Posterior cingulate gyrus (tissue), 11 donors: Measurements from ENCODE around the gene FKBP5.

Experiments used
- DNase-seq, 10 donors: peaks; one replicate each; pipeline versions ENCODE4 v3.0.0 to v3.0.0-alpha.2; 2020 to 2021; ENCODE audit warnings: mixed read lengths in 3 of 10
- intact Hi-C: fragments of 100-400 bp; cut with DNase I; formaldehyde crosslinking; loops from one replicate; pipeline ENCODE4 v1.15.1; 2023

FKBP5 gene

GRCh38 chr6:35633579-35634089 is 55.1 kb downstream of the FKBP5 start:
- intact Hi-C loops = no loop called here
- DNase-seq = no peak

DNA sequence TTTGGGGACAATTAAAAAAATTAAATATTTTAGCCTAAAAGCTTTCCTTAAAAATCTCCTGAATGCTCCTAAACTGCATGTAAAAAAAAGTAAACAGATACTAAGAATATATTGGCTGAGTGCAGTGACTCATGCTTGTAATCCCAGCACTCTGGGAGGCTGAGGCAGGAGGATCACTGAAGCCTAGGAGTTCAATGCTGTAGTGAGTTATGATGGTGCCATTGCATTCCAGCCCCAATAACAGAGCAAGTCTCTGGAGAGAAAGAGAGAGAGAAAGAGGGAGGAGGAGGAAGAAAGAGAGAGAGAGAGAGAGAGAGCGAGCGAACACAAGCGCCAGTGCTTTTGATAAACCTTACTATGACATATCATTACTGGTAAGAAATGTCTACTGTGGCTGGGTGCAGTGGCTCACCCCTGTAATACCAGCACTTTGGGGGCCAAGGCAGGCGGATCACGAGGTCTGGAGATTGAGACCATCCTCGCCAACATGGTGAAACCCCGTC is 58.8 kb downstream of the FKBP5 start:
- intact Hi-C loops = no loop called here
- no peak for DNase-seq

DNA sequence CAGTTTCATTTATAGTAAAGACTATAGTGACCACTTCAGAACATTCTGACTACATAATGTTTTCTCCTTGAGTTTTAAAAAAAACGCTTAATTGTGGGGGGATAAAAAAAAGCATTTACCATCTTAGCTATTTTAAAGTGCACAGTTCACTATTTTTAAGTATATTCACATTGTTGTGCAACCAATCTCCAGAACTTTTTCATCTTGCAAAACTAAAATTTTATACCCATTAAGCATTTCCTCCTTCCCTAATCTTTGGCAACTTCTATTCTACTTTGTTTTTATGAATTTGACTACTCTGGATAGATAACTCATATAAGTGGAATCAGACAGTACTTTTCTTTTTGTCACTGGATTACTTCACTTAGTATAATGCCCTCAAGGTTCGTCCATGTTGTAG is 62.3 kb downstream of the FKBP5 start:
- DNase-seq = no peak
- intact Hi-C loops = no loop called here

DNA sequence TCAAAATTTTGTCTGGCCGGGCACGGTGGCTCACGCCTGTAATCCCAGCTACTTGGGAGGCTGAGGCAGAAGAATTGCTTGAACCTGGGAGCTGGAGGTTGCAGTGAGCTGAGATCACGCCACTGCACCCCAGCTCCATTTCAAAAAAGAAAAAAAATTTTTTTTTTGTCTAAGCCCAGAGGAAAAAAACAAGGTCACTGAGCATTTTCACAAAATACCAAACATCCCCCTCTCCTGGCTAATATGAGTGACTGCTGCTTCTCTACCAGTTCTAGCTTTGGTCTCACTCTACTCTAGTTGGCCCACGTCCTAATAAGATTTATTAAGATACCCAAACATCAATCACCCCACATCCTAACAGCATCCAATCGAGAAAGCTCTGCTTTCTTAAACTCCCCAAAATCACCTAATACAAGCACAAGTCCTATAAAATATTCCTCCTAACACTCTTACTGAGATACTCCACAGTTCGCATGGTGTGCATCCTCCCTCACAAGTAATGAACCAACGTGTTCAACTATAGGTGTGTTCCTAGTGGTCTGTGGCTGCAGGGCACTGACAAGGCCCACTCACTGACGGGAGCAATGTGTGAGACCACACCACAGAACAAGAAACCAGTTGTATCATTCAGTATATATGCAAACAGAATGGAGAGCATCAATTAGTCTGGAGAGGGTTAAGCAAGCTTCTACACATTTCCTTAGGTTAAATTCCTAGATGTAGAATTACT is 64.2 kb downstream of the FKBP5 start:
- DNase-seq = no peak
- intact Hi-C loops = no loop called here

DNA sequence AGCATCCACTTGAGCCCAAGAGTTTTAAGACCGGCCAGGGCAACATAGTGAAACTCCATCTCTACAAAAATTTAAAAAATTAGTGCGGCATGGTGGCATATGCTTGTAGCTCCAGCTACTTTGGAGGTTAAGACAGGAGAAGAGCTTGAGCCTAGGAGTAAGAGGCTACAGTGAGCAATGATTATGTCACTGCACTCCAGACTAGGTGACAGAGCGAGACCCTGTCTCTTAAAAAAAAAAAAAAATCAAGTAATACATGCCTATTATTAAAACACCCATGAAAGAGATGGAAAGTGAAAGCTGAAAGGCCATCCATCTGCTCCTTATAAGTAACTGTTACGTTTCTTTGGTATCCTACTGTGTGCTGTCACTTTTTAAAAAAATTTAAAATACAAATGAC is 66.4 kb downstream of the FKBP5 start:
- DNase-seq = no peak
- intact Hi-C loops = no loop called here

DNA sequence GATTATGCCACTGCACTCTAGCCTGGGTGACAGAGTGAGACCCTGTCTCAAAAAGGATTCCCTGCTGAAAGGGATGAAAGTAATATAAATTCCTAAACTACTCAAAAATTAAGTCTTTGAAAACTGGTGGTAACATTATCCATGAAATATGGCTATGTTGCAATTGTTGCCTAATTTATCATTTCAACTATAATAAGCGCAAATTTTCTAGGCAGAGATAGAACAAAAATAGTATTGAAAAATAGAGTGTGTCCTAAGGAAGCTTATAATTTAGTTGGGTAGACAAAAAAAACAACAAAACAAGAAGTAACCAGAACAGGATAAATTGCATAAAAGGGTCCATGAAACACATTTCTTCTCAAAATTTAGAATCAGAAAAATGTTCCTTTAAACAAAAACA is 68.0 kb downstream of the FKBP5 start:
- intact Hi-C loops = no loop called here
- DNase-seq = no peak

DNA sequence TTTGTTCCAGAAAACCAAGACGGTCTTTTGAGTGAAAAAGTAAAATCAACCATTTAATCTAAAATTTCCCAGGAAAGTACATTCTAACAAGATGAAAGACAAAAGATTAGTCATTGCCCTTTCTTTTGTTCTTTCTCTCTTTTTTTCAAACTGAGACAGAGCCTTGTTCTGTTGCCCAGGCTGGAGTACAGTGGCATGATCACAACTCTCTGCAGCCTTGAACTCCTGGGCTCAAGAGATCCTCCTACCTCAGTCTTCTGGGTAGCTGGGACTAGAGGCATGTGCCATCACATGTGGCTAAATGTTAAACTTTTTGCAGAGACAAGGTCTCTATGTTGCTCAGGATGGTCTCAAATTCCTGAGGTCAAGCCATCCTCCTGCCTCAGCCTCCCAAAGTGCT is 75.0 kb downstream of the FKBP5 start:
- DNase-seq = no peak
- intact Hi-C loops = no loop called here

GRCh38 chr6:35611240-35611639 is 77.5 kb downstream of the FKBP5 start:
- DNase-seq = no peak
- intact Hi-C loops = no loop called here

DNA sequence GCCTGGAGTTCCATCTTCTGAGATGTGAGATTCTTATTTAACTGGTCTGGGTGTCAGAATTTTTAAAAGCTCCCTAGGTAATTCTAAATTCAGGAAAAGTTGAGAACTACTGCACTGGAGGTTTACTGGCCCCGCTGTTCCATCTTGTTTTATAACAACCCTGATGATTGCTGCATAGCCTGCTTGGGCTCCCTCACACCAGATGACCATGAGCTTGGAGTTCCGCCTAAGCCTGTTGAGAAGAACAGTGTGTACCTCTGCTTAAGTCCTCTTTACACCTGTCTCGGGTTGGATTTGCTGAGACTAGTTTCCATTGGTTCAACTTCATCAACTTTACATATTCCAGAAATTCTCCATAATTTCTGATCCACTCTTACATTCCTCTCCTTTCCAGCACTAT is 77.9 kb downstream of the FKBP5 start:
- no peak for DNase-seq
- intact Hi-C loops = no loop called here

DNA sequence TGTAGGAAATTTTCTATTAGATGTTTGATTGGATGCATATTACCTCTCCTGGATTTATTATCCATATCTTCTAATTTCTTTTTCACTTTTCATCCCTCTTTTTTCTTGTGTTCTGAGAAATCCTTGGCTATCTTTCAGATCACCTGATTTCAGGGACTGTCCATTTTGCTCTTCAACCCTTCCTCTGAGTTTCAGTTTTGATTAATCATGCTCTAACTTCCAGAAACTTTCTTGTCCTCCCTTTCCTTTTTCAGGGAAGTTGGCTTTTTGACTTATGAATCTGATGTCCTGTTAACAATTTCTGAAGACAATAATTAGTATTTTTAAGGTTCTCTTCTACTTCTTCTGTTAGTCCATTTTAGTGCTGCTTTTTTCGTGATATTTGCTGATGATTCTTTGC is 79.1 kb downstream of the FKBP5 start:
- DNase-seq = no peak

GRCh38 chr6:35607517-35608233 is 81.0 kb downstream of the FKBP5 start:
- intact Hi-C loops = no loop called here
- peak in 2 of 10 donors; percentile 21 to 63 for DNase-seq

More for the DNA sequence above, 79.1 kb downstream of the FKBP5 start:
- intact Hi-C loops = no loop called here

DNA sequence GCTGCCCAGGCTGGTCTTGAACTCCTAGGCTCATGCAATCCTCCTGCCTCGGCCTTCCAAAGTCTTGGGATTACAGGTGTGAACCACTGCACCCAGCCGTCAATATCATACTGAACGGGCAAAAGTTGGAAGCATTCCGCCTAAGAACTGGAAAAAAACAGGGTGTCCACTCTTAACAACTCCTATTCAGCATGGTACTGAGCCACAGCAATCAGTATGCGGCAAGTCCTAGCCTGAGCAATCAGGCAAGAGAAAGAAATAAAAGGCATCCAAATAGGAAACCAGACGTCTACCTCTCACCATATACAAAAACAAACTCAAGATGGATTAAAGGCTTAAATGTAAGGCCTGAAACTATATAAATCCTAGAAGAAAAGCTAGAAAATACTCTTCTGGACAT is 83.1 kb downstream of the FKBP5 start:
- intact Hi-C loops = no loop called here
- DNase-seq = no peak

DNA sequence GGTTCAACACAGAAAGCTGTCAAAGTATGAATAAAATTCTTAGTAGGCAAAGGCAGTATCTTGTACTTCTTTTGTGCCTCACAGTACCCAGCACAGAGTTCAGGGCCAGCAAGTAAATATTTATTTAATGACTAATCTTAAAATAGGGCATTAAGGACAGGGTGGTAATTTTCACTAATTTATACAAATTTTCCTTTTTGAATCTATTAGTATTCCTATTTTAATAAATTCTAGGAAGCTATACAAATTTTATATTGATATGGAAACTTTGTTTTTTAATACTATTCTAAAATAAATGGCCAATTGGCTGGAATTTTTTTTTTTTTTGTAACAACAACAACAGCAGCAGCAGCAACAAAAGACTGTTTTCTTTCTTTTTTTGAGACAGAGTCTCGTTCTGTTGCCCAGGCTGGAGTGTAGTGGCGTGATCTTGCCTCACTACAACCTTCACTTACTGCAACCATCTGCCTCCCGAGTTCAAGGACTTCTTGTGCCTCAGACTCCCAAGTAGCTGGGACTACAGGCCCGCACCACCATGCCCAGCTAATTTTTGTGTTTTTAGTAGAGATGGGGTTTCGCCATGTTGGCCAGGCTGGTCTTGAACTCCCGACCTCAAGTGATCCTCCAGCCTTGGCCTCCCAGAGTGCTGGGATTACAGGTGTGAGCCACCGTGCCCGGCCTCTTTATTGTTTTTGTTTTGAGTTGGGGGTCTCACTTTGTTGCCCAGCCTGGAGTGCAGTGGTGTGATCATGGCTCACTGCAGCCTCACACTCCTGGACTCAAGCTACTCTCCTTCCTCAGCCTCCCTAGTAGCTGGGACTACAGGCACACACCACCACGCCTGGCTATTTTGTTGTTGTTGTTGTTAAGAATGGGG is 85.2 kb downstream of the FKBP5 start:
- intact Hi-C loops = loop anchor here (5.0 kb wide), 2 partner anchors 84 to 129 kb away; partner anchors contain the start of gene FKBP5
- DNase-seq = no peak

- intact Hi-C loops = loop anchor here (5.0 kb wide), 2 partner anchors 85 to 130 kb away; partner anchors contain the start of gene FKBP5
- DNase-seq = peak in 1 of 10 donors; percentile 11
Measured at GRCh38 chr6:35602133-35602946, 86.4 kb downstream of the FKBP5 start.

- DNase-seq = peak in 6 of 10 donors; percentile 6 to 52 (median 29)
- intact Hi-C loops = loop anchor here (5.0 kb wide), 2 partner anchors 86 to 131 kb away; partner anchors contain the start of gene FKBP5
Measured at GRCh38 chr6:35601331-35602132, 87.2 kb downstream of the FKBP5 start.

DNA sequence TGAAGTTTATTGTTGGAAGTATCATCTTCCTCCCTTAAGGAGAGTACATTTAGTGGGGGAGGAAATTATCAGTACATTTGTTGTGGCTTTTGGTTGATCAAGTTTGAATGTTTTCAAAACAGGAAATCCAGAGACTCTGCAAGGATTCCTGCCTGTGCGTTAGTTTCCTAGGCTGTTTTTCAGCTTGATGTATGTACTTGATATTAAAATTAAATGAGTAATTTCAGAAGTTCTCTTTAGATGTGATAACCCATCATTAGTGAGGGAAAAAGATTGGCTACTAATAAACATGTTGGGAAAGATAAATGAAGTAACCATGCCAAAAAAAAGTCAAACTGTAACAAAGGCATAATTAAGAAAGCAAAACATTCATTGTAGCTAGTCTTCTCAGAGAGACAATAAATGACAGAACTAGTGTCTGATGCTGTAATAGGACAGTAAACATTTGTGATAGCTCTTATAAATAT is 88.0 kb downstream of the FKBP5 start:
- no peak for DNase-seq
- intact Hi-C loops = loop anchor here (5.0 kb wide), 2 partner anchors 87 to 132 kb away; partner anchors contain the start of gene FKBP5

- no peak for DNase-seq
- intact Hi-C loops = loop anchor here (5.0 kb wide), 2 partner anchors 87 to 132 kb away; partner anchors contain the start of gene FKBP5
Measured at GRCh38 chr6:35599761-35600658, 88.7 kb downstream of the FKBP5 start.
